Endodermal cell (in vitro differentiated cells): ENCODE data around the gene LACTBL1. TPM values are rescaled to one million over a fixed set of nuclear protein-coding genes. Genes with fewer than 3 reads are reported as not detected.

Experiments
- DNase-seq: peaks from one replicate; pipeline ENCODE4 v3.0.0-alpha.2; 2017
- H3K27ac ChIP-seq: 2 replicates; pipeline ENCODE4 v1.5.1; 2013; ENCODE audit warnings: mild to moderate bottlenecking, low read depth, low read length, moderate library complexity
- H3K27me3 ChIP-seq: 2 replicates; pipeline ENCODE4 v1.6.1; 2013; ENCODE audit warnings: mild to moderate bottlenecking, low read length, moderate library complexity; ENCODE audit not compliant: insufficient read depth, control insufficient read depth, poor library complexity, severe bottlenecking
- H3K36me3 ChIP-seq: 2 replicates; pipeline ENCODE4 v1.7.0; 2013; ENCODE audit warnings: mild to moderate bottlenecking, low read length, moderate library complexity; ENCODE audit not compliant: control insufficient read depth, insufficient read depth
- H3K4me1 ChIP-seq: one replicate; pipeline ENCODE4 v1.7.0; 2013; ENCODE audit warnings: low read length; ENCODE audit not compliant: control insufficient read depth, insufficient read depth
- H3K4me3 ChIP-seq: 2 replicates; pipeline ENCODE4 v1.5.1; 2013; ENCODE audit warnings: mild to moderate bottlenecking, low read length, moderate library complexity
- H3K9ac ChIP-seq: 2 replicates; pipeline ENCODE4 v1.6.1; 2013; ENCODE audit warnings: mild to moderate bottlenecking, low read length, moderate library complexity; ENCODE audit not compliant: poor library complexity, severe bottlenecking; ENCODE audit errors: extremely low read depth
- H3K9me3 ChIP-seq: 2 replicates; pipeline ENCODE4 v1.6.1; 2013; ENCODE audit warnings: mild to moderate bottlenecking, low read length, moderate library complexity; ENCODE audit not compliant: control insufficient read depth
- H3K27ac Mint-ChIP-seq: 2 replicates; pipeline ENCODE4 v1.8.0; 2020; ENCODE audit warnings: mixed read lengths
- H3K27me3 Mint-ChIP-seq: 2 replicates; pipeline ENCODE4 v1.8.0; 2021; ENCODE audit warnings: mild to moderate bottlenecking, mixed read lengths; ENCODE audit not compliant: insufficient read depth
- H3K36me3 Mint-ChIP-seq: 2 replicates; pipeline ENCODE4 v1.8.0; 2020; ENCODE audit warnings: low read depth, mixed read lengths
- H3K4me1 Mint-ChIP-seq: 2 replicates; pipeline ENCODE4 v1.8.0; 2020; ENCODE audit warnings: mixed read lengths
- H3K4me3 Mint-ChIP-seq: 2 replicates; pipeline ENCODE4 v1.8.0; 2020; ENCODE audit warnings: mild to moderate bottlenecking, moderate library complexity, mixed read lengths
- H3K9me3 Mint-ChIP-seq: 2 replicates; pipeline ENCODE4 v1.8.0; 2020; ENCODE audit warnings: mild to moderate bottlenecking, mixed read lengths
- WGBS, 2 experiments: methylation state at CpG; one replicate each; pipeline versions ENCODE4 v1.1.5 to v1.1.7; 2013; ENCODE audit warnings: missing lambda C conversion rate in 2 of 2, mixed read lengths in 1 of 2; ENCODE audit not compliant: insufficient coverage in 1 of 2, insufficient read length in 1 of 2; 5-methylcytosine and 5-hydroxymethylcytosine counted together
- total RNA-seq, 2 donors: library from RNA; stranded (reverse); fragmentation: NEBNext Ultra II Directional in 1 of 2; extraction: Animal tissue kit (Norgen Biotek cat#: 25700) in 1 of 2; gene quantifications; 2 replicates in 1 of 2; 3 replicates in 1 of 2; pipeline ENCODE4 v1.2.1, GENCODE V29; 2021
- TF ChIP-seq, protein P1 (sequence below): fragments of 200-600 bp; sonication (generic); conservative IDR thresholded peaks from 2 replicates; pipeline ENCODE4 v1.5.0; 2021; ENCODE audit warnings: antibody characterized with exemption, mild to moderate bottlenecking

The LACTBL1 gene
- total RNA-seq, 2 donors from 2014 or later = not detected

DNA sequence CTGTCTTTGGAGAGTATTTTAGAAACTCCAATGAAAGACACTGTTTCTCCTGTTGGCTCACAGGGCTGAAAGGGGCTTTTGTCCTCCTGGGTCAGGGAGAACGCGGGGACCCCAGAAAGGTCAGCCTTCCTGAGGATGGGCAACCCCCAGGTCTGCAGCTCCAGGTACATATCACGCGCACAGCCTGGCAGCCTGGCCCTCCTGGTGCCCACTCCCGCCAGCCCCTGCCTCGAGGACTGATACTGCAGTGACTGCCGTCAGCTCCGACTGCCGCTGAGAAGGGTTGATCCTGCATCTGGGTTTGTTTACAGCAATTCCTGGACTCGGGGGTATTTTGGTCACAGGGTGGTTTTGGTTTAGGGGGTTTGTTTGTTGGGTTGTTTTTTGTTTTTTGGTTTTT is 58.5 kb downstream of the LACTBL1 start:
- no peaks in the 10 kb centered on the region for H3K4me1 ChIP-seq
- no peak overlapping the region for H3K4me3 ChIP-seq
- no peaks in the 10 kb centered on the region for H3K27me3 Mint-ChIP-seq
- no peak overlapping the region for H3K27ac ChIP-seq
- H3K27me3 ChIP-seq = no peaks in the 10 kb centered on the region
- no peaks in the 10 kb centered on the region for H3K9me3 Mint-ChIP-seq
- DNase-seq = no peak
- H3K36me3 Mint-ChIP-seq = peaks cover 6% of the 10 kb centered on the region
- no peaks in the 10 kb centered on the region for H3K9me3 ChIP-seq
- 92 to 96% methylated on average over 7 to 10 of the region's 10 CpGs for WGBS, 2 experiments
- TF ChIP-seq, protein P1, sequence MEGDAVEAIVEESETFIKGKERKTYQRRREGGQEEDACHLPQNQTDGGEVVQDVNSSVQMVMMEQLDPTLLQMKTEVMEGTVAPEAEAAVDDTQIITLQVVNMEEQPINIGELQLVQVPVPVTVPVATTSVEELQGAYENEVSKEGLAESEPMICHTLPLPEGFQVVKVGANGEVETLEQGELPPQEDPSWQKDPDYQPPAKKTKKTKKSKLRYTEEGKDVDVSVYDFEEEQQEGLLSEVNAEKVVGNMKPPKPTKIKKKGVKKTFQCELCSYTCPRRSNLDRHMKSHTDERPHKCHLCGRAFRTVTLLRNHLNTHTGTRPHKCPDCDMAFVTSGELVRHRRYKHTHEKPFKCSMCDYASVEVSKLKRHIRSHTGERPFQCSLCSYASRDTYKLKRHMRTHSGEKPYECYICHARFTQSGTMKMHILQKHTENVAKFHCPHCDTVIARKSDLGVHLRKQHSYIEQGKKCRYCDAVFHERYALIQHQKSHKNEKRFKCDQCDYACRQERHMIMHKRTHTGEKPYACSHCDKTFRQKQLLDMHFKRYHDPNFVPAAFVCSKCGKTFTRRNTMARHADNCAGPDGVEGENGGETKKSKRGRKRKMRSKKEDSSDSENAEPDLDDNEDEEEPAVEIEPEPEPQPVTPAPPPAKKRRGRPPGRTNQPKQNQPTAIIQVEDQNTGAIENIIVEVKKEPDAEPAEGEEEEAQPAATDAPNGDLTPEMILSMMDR = no peak
- no peak overlapping the region for H3K27ac Mint-ChIP-seq
- H3K36me3 ChIP-seq = peaks cover 4% of the 10 kb centered on the region
- H3K4me1 Mint-ChIP-seq = peaks cover 7% of the 10 kb centered on the region
- no peak overlapping the region for H3K9ac ChIP-seq
- H3K4me3 Mint-ChIP-seq = no peak overlapping the region

DNA sequence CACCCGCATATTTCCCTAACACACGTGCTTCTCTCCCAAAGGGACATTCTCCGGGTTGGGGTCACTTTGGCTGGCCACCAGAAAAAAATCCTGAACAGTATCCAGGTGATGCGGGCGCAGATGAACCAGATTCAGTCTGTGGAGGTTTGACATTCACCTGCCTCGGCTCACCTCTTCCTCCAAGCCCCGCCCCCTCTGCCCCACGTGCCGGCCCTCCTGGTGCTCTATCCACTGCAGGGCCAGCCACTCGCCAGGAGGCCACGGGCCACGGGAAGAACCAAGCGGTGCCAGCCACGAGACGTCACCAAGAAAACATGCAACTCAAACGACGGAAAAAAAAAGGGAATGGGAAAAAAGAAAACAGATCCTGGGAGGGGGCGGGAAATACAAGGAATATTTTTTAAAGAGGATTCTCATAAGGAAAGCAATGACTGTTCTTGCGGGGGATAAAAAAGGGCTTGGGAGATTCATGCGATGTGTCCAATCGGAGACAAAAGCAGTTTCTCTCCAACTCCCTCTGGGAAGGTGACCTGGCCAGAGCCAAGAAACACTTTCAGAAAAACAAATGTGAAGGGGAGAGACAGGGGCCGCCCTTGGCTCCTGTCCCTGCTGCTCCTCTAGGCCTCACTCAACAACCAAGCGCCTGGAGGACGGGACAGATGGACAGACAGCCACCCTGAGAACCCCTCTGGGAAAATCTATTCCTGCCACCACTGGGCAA is 59.1 kb downstream of the LACTBL1 start:
- Histone ChIP-seq H3K27me3 (no peaks in the 10 kb centered on the region), H3K4me3 (no peak overlapping the region), H3K9me3 (no peaks in the 10 kb centered on the region), H3K36me3 (peaks cover 4% of the 10 kb centered on the region), H3K9ac (no peak overlapping the region), H3K4me1 (no peaks in the 10 kb centered on the region), H3K27ac (no peak overlapping the region)
- peaks cover 6% of the 10 kb centered on the region for H3K36me3 Mint-ChIP-seq
- no peaks in the 10 kb centered on the region for H3K9me3 Mint-ChIP-seq
- whole genome bisulfite sequencing, 2 experiments = 83 to 93% methylated on average over 16 to 24 of the region's 24 CpGs
- peaks cover 7% of the 10 kb centered on the region for H3K4me1 Mint-ChIP-seq
- TF ChIP-seq, protein P1 = no peak
- H3K4me3 Mint-ChIP-seq = no peak overlapping the region
- no peak for DNase-seq
- H3K27ac Mint-ChIP-seq = no peak overlapping the region
- no peaks in the 10 kb centered on the region for H3K27me3 Mint-ChIP-seq

DNA sequence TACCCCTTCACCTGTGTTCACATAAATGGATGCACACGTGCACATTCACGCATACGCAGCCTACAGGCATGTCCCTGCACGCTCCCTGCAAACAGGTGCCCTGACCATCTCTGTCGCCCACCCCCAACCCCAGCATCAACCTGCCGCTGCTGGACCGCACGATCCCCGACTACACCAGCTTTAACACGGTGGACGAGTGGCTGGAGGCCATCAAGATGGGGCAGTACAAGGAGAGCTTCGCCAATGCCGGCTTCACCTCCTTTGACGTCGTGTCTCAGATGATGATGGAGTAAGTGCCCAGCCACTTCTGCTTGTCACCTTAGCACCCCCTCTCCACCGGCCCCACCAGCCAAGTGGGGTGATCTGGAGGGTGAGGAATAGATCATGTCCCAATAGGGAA is 60.4 kb downstream of the LACTBL1 start:
- H3K36me3 Mint-ChIP-seq = peaks cover 8% of the 10 kb centered on the region
- Histone ChIP-seq H3K4me1 (no peaks in the 10 kb centered on the region), H3K27ac (no peak overlapping the region), H3K27me3 (no peaks in the 10 kb centered on the region), H3K4me3 (no peak overlapping the region), H3K9me3 (no peaks in the 10 kb centered on the region), H3K9ac (no peak overlapping the region), H3K36me3 (peaks cover 9% of the 10 kb centered on the region)
- no peak overlapping the region for H3K4me3 Mint-ChIP-seq
- H3K27me3 Mint-ChIP-seq = no peaks in the 10 kb centered on the region
- no peak overlapping the region for H3K27ac Mint-ChIP-seq
- 92 to 98% methylated on average over 11 to 16 of the region's 16 CpGs for WGBS, 2 experiments
- H3K4me1 Mint-ChIP-seq = peaks cover 7% of the 10 kb centered on the region
- no peaks in the 10 kb centered on the region for H3K9me3 Mint-ChIP-seq
- TF ChIP-seq, protein P1 = no peak
- DNase-seq = no peak
